ENCODE data around the gene ST3GAL3. TPM values are rescaled to one million over a fixed set of nuclear protein-coding genes. Genes with fewer than 3 reads are reported as not detected.

ST3GAL3 gene
- total and polyA plus RNA-seq, 2 donors (not counting 3 experiments of a cell fraction or from before 2014, with no cell fraction given): 14.3 to 35.8 TPM

- intact Hi-C loops (cut with micrococcal nuclease) (no loop called here), dilution Hi-C loops (cut with MboI; ENCODE audit: extremely low pct_ligation_motif_present, low sequenced_read_pairs) (no loop called here)
- Histone ChIP-seq H3K4me1 (ENCODE audit: control insufficient read depth, extremely low read depth, insufficient read depth, low read length) (peaks cover 2% of the 10 kb centered on the region), H3K36me3 (ENCODE audit: control insufficient read depth in 2 of 2, extremely low read depth in 1 of 2, insufficient read depth in 2 of 2, low read length in 2 of 2) (peaks cover 0 to 19% of the 10 kb centered on the region in 2 experiments), H3K9me1 (replicated peaks; ENCODE audit: control insufficient read depth, extremely low read depth, insufficient read depth, low read length) (no peaks in the 10 kb centered on the region), H3K9me3 (replicated peaks; ENCODE audit: control insufficient read depth, insufficient read depth, low read length) (no peaks in the 10 kb centered on the region), H3K4me2 (ENCODE audit: insufficient read depth, low read length) (no peak overlapping the region), H3K9ac (replicated peaks; ENCODE audit: extremely low read depth, insufficient read depth, low read length) (no peak overlapping the region), H4K20me1 (replicated peaks; ENCODE audit: control insufficient read depth, extremely low read depth, insufficient read depth, low read length) (no peaks in the 10 kb centered on the region), H3K27me3 (ENCODE audit: control insufficient read depth in 2 of 2, insufficient read depth in 2 of 2, low read length in 2 of 2) (no peaks in the 10 kb centered on the region), H3K79me2 (ENCODE audit: control insufficient read depth, insufficient read depth, low read length) (peaks cover 1% of the 10 kb centered on the region), H3K27ac (ENCODE audit: insufficient read depth, low read depth, low read length) (no peak overlapping the region), H3K4me3 (replicated peaks in 1 of 3; ENCODE audit: insufficient read depth in 1 of 3, low read depth in 1 of 3, low read length in 3 of 3) (no peak overlapping the region), H2AFZ (ENCODE audit: low read depth, low read length) (no peak overlapping the region)
- ChIA-PET CTCF (no interaction called here), POLR2A (no interaction called here)
- TF ChIP-seq POLR2AphosphoS5 (IDR thresholded peaks at IDR 0.05; ENCODE audit: insufficient read depth, low read depth, low read length): no peak
- no peak for TF ChIP-seq JUN (IDR thresholded peaks at IDR 0.05; ENCODE audit: borderline replicate concordance, insufficient read depth, insufficient read length, low read depth)
- no peak for TF ChIP-seq EZH2 (IDR thresholded peaks at IDR 0.05; ENCODE audit: borderline replicate concordance, low read depth, low read length, severe bottlenecking)
- TF ChIP-seq FOS (IDR thresholded peaks at IDR 0.05; ENCODE audit: borderline replicate concordance, insufficient read depth, low read length): no peak
- no peak for TF ChIP-seq GATA2 (IDR thresholded peaks at IDR 0.05; ENCODE audit: insufficient read depth, insufficient read length, low read depth, low read length)
- TF ChIP-seq POLR2A (IDR thresholded peaks at IDR 0.05; ENCODE audit: low read depth, low read length): no peak
- TF ChIP-seq, protein P1, sequence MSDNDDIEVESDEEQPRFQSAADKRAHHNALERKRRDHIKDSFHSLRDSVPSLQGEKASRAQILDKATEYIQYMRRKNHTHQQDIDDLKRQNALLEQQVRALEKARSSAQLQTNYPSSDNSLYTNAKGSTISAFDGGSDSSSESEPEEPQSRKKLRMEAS (IDR thresholded peaks at IDR 0.05; ENCODE audit: insufficient read depth, insufficient read length): no peak
- TF ChIP-seq CTCF (IDR thresholded peaks at IDR 0.05; ENCODE audit: extremely low read depth in 1 of 2, insufficient read depth in 1 of 2, low read depth in 1 of 2, low read length in 2 of 2): no peak
- no peak for TF ChIP-seq MYC (IDR thresholded peaks at IDR 0.05; ENCODE audit: low read depth, low read length)
- FAIRE-seq (no peak), DNase-seq (ENCODE audit: low read depth, low spot score) (no peak)
- BruUV-seq (replicated peaks): no TSS peak
Measured at GRCh38 chr1:43965316-43965715, 258.0 kb downstream of the ST3GAL3 start.
